K562 (cell line): ENCODE measurements around the gene DNAJC11. TPM values are rescaled to one million over a fixed set of nuclear protein-coding genes. Genes with fewer than 3 reads are reported as not detected.

Source experiments
- ATF1 ChIP-seq, 2 experiments: fragments of 450-650 bp in 1 of 2; IDR thresholded peaks; 2 replicates each; pipeline ENCODE4 v1.6.1; 2016; ENCODE audit warnings: missing compliant biosample characterization in 1 of 2, missing genetic modification characterization in 1 of 2
- GTF2E2 ChIP-seq: fragments of 200-800 bp; sonication (Bioruptor generic); IDR thresholded peaks from 2 replicates; pipeline ENCODE4 v1.6.1; 2016; ENCODE audit warnings: missing genetic modification characterization, missing compliant biosample characterization
- MXI1 ChIP-seq: IDR thresholded peaks from 2 replicates; pipeline ENCODE4 v1.6.1; 2011; ENCODE audit warnings: low read depth, mild to moderate bottlenecking, improper control_type of control experiment, low read length
- NR2C2 ChIP-seq, 2 experiments: fragments of 200-800 bp in 1 of 2; sonication (Bioruptor generic) in 1 of 2; sonication (generic) in 1 of 2; formaldehyde crosslinking in 1 of 2; IDR thresholded peaks; 2 replicates each; pipeline versions ENCODE4 v1.6.1 to v1.8.0; 2016 to 2022; ENCODE audit warnings: mild to moderate bottlenecking in 1 of 2, missing compliant biosample characterization in 1 of 2, missing genetic modification characterization in 1 of 2, missing genetic modification reagents in 1 of 2
- SUPT5H ChIP-seq: fragments of 450-650 bp; IDR thresholded peaks from 2 replicates; pipeline ENCODE4 v1.6.1; 2016
- polyA plus RNA-seq, 8 experiments: library from polyadenylated mRNA; depleted of rRNA in 4 of 8; stranded (reverse) in 5 of 8; unstranded in 3 of 8; fragments of >200 nt; fragmentation: Nextera tagmentation in 2 of 8; fragmentation: Illumina TruSeq in 1 of 8; extraction: Ambion mirVana in 2 of 8; extraction: Trizol in 1 of 8; gene quantifications; 2 replicates each; pipeline versions ENCODE4 v1.2.1 to v1.2.3, GENCODE V29; 2011 to 2014; ENCODE audit warnings: inconsistent platforms in 1 of 8, missing spikeins in 1 of 8
- total RNA-seq, 7 experiments: library from RNA; depleted of rRNA in 6 of 7; stranded (reverse); fragments of >200 nt in 6 of 7; fragmentation: Illumina TruSeq in 2 of 7; extraction: Trizol in 2 of 7; gene quantifications; 2 replicates each; pipeline versions ENCODE4 v1.2.1 to v1.2.3, GENCODE V29; 2011 to 2021; ENCODE audit warnings: low replicate concordance in 1 of 7
- TF ChIP-seq, protein P1 (sequence below), 2 experiments: fragments of 450-650 bp in 1 of 2; sonication (generic) in 1 of 2; formaldehyde crosslinking in 1 of 2; IDR thresholded peaks; 2 replicates each; pipeline versions ENCODE4 v1.7.1 to v1.9.0; 2016 to 2022; ENCODE audit warnings: inconsistent platforms in 1 of 2, mild to moderate bottlenecking in 1 of 2, missing genetic modification reagents in 1 of 2
- TF ChIP-seq, protein P2 (sequence below): sonication (generic); formaldehyde crosslinking; IDR thresholded peaks from 2 replicates; pipeline ENCODE4 v1.8.0; 2022; ENCODE audit warnings: mild to moderate bottlenecking, missing genetic modification reagents
- TF ChIP-seq, protein P3 (sequence below), 2 experiments: fragments of 450-650 bp in 1 of 2; sonication (generic) in 1 of 2; formaldehyde crosslinking in 1 of 2; IDR thresholded peaks in 1 of 2; conservative IDR thresholded peaks in 1 of 2; 2 replicates each; pipeline versions ENCODE4 v1.6.1 to v1.8.1; 2016 to 2023; ENCODE audit warnings: mild to moderate bottlenecking in 2 of 2, moderate library complexity in 2 of 2, inconsistent platforms in 1 of 2, missing genetic modification reagents in 1 of 2
- TF ChIP-seq, protein P4 (sequence below): fragments of 250-450 bp; sonication (Bioruptor Pico); IDR thresholded peaks from 2 replicates; pipeline ENCODE4 v1.5.0; 2021

The DNAJC11 gene
- total and polyA plus RNA-seq, 9 of the 15 experiments (the other 6 are each of a cell fraction or from before 2014, with no cell fraction given), result 14.1 to 123 (median 76.6) TPM

DNA sequence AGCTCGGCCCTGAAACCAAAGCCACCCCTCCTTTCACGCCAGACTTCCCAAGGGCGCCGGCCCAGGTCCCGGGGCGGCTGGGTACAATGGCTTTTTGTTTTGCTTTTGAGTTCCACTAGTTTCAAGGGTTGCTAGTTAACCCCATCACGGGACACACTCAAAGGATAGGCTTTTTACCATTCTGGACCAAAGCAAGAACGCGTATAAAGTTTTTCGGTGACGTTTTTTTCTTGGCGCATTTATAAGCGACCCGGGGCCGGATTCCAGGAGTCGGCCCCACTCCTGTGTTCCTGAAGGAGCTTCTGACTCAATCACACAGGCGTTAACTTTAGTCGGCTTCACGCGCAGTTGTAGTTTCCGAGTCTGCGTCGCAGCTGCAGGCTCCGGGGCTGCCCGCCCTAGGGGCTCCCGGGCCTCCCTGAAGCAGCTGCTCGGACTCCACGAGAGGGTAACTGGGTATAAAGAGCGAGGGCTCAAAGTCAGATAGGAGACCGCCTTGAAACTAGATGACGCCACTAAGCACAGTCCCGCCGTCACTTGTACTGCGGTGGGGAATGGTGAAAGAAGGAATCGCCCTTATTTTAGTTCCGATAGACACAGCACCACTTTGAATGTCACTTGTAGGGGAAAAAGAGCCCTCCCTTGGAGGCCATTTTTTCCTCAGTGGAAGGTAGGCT is 98.2 kb downstream of the DNAJC11 start (continued):
- TF ChIP-seq, protein P1, sequence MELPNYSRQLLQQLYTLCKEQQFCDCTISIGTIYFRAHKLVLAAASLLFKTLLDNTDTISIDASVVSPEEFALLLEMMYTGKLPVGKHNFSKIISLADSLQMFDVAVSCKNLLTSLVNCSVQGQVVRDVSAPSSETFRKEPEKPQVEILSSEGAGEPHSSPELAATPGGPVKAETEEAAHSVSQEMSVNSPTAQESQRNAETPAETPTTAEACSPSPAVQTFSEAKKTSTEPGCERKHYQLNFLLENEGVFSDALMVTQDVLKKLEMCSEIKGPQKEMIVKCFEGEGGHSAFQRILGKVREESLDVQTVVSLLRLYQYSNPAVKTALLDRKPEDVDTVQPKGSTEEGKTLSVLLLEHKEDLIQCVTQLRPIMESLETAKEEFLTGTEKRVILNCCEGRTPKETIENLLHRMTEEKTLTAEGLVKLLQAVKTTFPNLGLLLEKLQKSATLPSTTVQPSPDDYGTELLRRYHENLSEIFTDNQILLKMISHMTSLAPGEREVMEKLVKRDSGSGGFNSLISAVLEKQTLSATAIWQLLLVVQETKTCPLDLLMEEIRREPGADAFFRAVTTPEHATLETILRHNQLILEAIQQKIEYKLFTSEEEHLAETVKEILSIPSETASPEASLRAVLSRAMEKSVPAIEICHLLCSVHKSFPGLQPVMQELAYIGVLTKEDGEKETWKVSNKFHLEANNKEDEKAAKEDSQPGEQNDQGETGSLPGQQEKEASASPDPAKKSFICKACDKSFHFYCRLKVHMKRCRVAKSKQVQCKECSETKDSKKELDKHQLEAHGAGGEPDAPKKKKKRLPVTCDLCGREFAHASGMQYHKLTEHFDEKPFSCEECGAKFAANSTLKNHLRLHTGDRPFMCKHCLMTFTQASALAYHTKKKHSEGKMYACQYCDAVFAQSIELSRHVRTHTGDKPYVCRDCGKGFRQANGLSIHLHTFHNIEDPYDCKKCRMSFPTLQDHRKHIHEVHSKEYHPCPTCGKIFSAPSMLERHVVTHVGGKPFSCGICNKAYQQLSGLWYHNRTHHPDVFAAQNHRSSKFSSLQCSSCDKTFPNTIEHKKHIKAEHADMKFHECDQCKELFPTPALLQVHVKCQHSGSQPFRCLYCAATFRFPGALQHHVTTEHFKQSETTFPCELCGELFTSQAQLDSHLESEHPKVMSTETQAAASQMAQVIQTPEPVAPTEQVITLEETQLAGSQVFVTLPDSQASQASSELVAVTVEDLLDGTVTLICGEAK (IDR thresholded peaks at IDR 0.05), result peak; percentile 75
- TF ChIP-seq, protein P1 (CRISPR knock-in tag; IDR thresholded peaks at IDR 0.05), result no peak
- no peak for TF ChIP-seq ATF1 (CRISPR knock-in tag; IDR thresholded peaks at IDR 0.05)
- peak; percentile 83 for TF ChIP-seq ATF1 (tag; IDR thresholded peaks at IDR 0.05)
- TF ChIP-seq MXI1, result no peak
- 0 out of 2 replicates have a peak, but pooled peaks have one; percentile 78 for TF ChIP-seq SUPT5H
- TF ChIP-seq, protein P2, sequence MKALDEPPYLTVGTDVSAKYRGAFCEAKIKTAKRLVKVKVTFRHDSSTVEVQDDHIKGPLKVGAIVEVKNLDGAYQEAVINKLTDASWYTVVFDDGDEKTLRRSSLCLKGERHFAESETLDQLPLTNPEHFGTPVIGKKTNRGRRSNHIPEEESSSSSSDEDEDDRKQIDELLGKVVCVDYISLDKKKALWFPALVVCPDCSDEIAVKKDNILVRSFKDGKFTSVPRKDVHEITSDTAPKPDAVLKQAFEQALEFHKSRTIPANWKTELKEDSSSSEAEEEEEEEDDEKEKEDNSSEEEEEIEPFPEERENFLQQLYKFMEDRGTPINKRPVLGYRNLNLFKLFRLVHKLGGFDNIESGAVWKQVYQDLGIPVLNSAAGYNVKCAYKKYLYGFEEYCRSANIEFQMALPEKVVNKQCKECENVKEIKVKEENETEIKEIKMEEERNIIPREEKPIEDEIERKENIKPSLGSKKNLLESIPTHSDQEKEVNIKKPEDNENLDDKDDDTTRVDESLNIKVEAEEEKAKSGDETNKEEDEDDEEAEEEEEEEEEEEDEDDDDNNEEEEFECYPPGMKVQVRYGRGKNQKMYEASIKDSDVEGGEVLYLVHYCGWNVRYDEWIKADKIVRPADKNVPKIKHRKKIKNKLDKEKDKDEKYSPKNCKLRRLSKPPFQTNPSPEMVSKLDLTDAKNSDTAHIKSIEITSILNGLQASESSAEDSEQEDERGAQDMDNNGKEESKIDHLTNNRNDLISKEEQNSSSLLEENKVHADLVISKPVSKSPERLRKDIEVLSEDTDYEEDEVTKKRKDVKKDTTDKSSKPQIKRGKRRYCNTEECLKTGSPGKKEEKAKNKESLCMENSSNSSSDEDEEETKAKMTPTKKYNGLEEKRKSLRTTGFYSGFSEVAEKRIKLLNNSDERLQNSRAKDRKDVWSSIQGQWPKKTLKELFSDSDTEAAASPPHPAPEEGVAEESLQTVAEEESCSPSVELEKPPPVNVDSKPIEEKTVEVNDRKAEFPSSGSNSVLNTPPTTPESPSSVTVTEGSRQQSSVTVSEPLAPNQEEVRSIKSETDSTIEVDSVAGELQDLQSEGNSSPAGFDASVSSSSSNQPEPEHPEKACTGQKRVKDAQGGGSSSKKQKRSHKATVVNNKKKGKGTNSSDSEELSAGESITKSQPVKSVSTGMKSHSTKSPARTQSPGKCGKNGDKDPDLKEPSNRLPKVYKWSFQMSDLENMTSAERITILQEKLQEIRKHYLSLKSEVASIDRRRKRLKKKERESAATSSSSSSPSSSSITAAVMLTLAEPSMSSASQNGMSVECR (CRISPR knock-in tag), result no peak; the same call in 1 of the 2 replicates
- TF ChIP-seq, protein P3, sequence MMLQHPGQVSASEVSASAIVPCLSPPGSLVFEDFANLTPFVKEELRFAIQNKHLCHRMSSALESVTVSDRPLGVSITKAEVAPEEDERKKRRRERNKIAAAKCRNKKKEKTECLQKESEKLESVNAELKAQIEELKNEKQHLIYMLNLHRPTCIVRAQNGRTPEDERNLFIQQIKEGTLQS (IDR thresholded peaks at IDR 0.05), result peak; percentile 38; the same call in 1 of the 2 replicates
- TF ChIP-seq, protein P3 (CRISPR knock-in tag; conservative IDR thresholded peaks at IDR 0.05), result no peak
- TF ChIP-seq, protein P4, sequence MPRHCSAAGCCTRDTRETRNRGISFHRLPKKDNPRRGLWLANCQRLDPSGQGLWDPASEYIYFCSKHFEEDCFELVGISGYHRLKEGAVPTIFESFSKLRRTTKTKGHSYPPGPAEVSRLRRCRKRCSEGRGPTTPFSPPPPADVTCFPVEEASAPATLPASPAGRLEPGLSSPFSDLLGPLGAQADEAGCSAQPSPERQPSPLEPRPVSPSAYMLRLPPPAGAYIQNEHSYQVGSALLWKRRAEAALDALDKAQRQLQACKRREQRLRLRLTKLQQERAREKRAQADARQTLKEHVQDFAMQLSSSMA (CRISPR knock-in tag), result no peak
- peak; percentile 81 for TF ChIP-seq GTF2E2 (tag)
- no peak for TF ChIP-seq NR2C2 (CRISPR knock-in tag; IDR thresholded peaks at IDR 0.05)
- no peak; the same call in 1 of the 2 replicates for TF ChIP-seq NR2C2 (tag; IDR thresholded peaks at IDR 0.05)
